GM23248 (cell line): ENCODE data around the gene CST9L. TPM values are rescaled to one million over a fixed set of nuclear protein-coding genes. Genes with fewer than 3 reads are reported as not detected.

Experiments used
- DNase-seq: peaks from one replicate; pipeline ENCODE4 v3.0.0-alpha.2; 2015
- H2AFZ ChIP-seq: fragments of 200-600 bp; sonication (generic); 2 replicates; pipeline ENCODE4 v1.6.1; 2016; ENCODE audit warnings: antibody characterized with exemption
- H3F3A ChIP-seq: fragments of 200-600 bp; sonication (generic); 2 replicates; pipeline ENCODE4 v1.6.1; 2016; ENCODE audit warnings: mild to moderate bottlenecking, antibody characterized with exemption, mixed run types; ENCODE audit not compliant: insufficient read depth
- H3K27ac ChIP-seq: fragments of 200-600 bp; sonication (generic); 2 replicates; pipeline ENCODE4 v1.5.1; 2016; ENCODE audit warnings: mild to moderate bottlenecking
- H3K27me3 ChIP-seq: fragments of 200-600 bp; sonication (generic); replicated peaks from 2 replicates; pipeline ENCODE4 v1.6.1; 2016; ENCODE audit warnings: mild to moderate bottlenecking; ENCODE audit not compliant: insufficient read depth
- H3K36me3 ChIP-seq: fragments of 200-600 bp; sonication (generic); 2 replicates; pipeline ENCODE4 v1.6.1; 2016; ENCODE audit warnings: low read depth, mild to moderate bottlenecking
- H3K4me1 ChIP-seq: fragments of 200-600 bp; sonication (generic); 2 replicates; pipeline ENCODE4 v1.6.1; 2016; ENCODE audit warnings: mild to moderate bottlenecking; ENCODE audit not compliant: insufficient read depth
- H3K4me2 ChIP-seq: fragments of 200-600 bp; sonication (generic); one replicate; pipeline ENCODE4 v1.6.1; 2016; ENCODE audit warnings: mild to moderate bottlenecking; ENCODE audit not compliant: unreplicated experiment
- H3K4me3 ChIP-seq: fragments of 200-600 bp; sonication (generic); 2 replicates; pipeline ENCODE4 v1.5.1; 2016; ENCODE audit warnings: mild to moderate bottlenecking
- H3K79me2 ChIP-seq: fragments of 200-600 bp; sonication (generic); 2 replicates; pipeline ENCODE4 v1.6.1; 2016; ENCODE audit warnings: mild to moderate bottlenecking; ENCODE audit not compliant: insufficient read depth
- H3K9ac ChIP-seq: fragments of 200-600 bp; sonication (generic); 2 replicates; pipeline ENCODE4 v1.6.1; 2016; ENCODE audit warnings: mild to moderate bottlenecking
- H3K9me2 ChIP-seq: fragments of 200-600 bp; sonication (generic); 2 replicates; pipeline ENCODE4 v1.6.1; 2016; ENCODE audit warnings: mixed run types, mild to moderate bottlenecking, moderate library complexity; ENCODE audit not compliant: insufficient read depth
- H3K9me3 ChIP-seq: fragments of 200-600 bp; sonication (generic); one replicate; pipeline ENCODE4 v1.6.1; 2017; ENCODE audit warnings: low read depth
- H4K20me1 ChIP-seq: fragments of 200-600 bp; sonication (generic); 2 replicates; pipeline ENCODE4 v1.6.0; 2016; ENCODE audit not compliant: insufficient read depth
- EZH2 ChIP-seq: fragments of 200-600 bp; sonication (generic); IDR thresholded peaks from 2 replicates; pipeline ENCODE4 v1.6.1; 2018; ENCODE audit warnings: antibody characterized with exemption, mild to moderate bottlenecking; ENCODE audit not compliant: insufficient read depth, poor library complexity, severe bottlenecking
- EZH2phosphoT487 ChIP-seq: fragments of 200-600 bp; sonication (generic); IDR thresholded peaks from 2 replicates; pipeline ENCODE4 v1.6.1; 2018; ENCODE audit warnings: antibody characterized with exemption, moderate library complexity, mild to moderate bottlenecking, low read depth; ENCODE audit not compliant: insufficient read depth
- WGBS, 2 experiments: methylation state at CpG; one replicate each; pipeline ENCODE4 v1.1.6; 2015 to 2017; ENCODE audit warnings: low lambda C conversion rate in 2 of 2, low coverage in 1 of 2; ENCODE audit errors: missing lambda C conversion rate in 2 of 2; 5-methylcytosine and 5-hydroxymethylcytosine counted together
- in situ Hi-C: fragments of 300-500 bp; cut with MboI; formaldehyde crosslinking; loops from 2 replicates; pipeline ENCODE4 v1.15.0; 2020
- polyA plus RNA-seq: library from polyadenylated mRNA; unstranded; fragments of >200 nt; fragmentation: Nextera tagmentation; extraction: Ambion mirVana; gene quantifications from 2 replicates; pipeline ENCODE4 v1.2.1, GENCODE V29; 2016
- total RNA-seq: library from RNA; depleted of rRNA; stranded (reverse); fragments of >200 nt; shearing (Covaris generic); gene quantifications from 2 replicates; pipeline ENCODE4 v1.2.3, GENCODE V29; 2014

Gene CST9L
- total and polyA plus RNA-seq, 2 experiments from 2014 or later = not detected

- H4K20me1 ChIP-seq = no peaks in the 10 kb centered on the region
- no peaks in the 10 kb centered on the region; the same call in 1 of the 2 replicates for H3K27me3 ChIP-seq
- H3K36me3 ChIP-seq = no peaks in the 10 kb centered on the region
- no peak for DNase-seq
- no peaks in the 10 kb centered on the region for H3K9me2 ChIP-seq
- no peaks in the 10 kb centered on the region for H3K4me1 ChIP-seq
- 0% methylated on average over 1 of the region's 1 CpG for WGBS, 2 experiments
- H3K27ac ChIP-seq = no peak overlapping the region
- no peak overlapping the region for H2AFZ ChIP-seq
- no peaks in the 10 kb centered on the region for H3K9me3 ChIP-seq
- in situ Hi-C loops = no loop called here
- no peak overlapping the region for H3K9ac ChIP-seq
- H3K4me3 ChIP-seq = no peak overlapping the region
- H3K4me2 ChIP-seq = no peak overlapping the region
- no peaks in the 10 kb centered on the region for H3F3A ChIP-seq
- H3K79me2 ChIP-seq = no peaks in the 10 kb centered on the region
- no peak for TF ChIP-seq EZH2phosphoT487
Measured at GRCh38 chr20:23554401-23554800, 13.9 kb downstream of the CST9L start.

DNA sequence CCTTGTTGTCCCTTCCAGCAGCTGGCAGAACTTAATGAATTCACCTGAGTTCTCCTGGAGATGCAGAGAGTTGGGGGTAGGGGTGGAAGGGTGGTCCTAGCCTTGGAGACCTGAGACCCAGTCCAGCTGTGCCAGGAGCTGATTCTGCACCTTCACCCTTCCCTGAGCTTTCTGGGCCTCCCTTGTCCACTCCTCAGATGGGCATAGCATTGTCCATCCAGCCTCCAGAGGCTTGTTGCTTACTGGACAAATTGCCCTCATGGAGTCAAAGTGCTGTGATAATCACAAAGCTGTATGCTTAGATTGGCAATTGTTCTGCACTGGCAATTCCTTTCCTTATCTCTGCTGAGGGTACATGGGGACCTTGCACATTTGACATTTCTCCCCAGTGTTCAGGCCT, 16.5 kb downstream of the CST9L start:
- DNase-seq = no peak
- Histone ChIP-seq H3K79me2 (no peaks in the 10 kb centered on the region), H2AFZ (no peak overlapping the region), H4K20me1 (no peaks in the 10 kb centered on the region), H3K27ac (no peak overlapping the region), H3K4me1 (no peaks in the 10 kb centered on the region), H3K27me3 (no peaks in the 10 kb centered on the region; the same call in 1 of the 2 replicates), H3F3A (no peaks in the 10 kb centered on the region), H3K9me3 (no peaks in the 10 kb centered on the region), H3K4me2 (no peak overlapping the region), H3K4me3 (no peak overlapping the region), H3K9me2 (no peaks in the 10 kb centered on the region), H3K36me3 (no peaks in the 10 kb centered on the region), H3K9ac (no peak overlapping the region)
- in situ Hi-C loops = no loop called here
- no peak for TF ChIP-seq EZH2phosphoT487
- no peak for TF ChIP-seq EZH2

DNA sequence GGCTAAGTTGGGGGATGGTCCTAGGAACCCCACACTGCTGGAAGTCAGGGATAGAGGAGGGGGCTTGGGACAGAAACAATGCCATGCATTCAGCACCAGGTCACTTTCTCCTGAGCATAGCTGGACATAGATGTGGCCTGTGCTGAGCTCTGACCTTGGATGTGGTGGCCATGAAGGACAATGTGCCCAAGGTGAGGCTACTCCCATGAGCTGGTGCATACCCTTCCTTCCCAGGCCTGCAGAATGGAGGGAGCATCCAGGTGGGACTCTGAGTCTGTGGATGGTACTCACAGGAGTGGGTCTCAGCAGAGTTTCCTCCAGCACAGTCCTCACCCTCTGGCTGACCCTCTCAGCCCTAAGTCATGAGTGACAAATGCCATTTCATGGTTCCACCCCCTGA, 16.9 kb downstream of the CST9L start:
- Histone ChIP-seq H3K4me3 (no peak overlapping the region), H2AFZ (no peak overlapping the region), H3K79me2 (no peaks in the 10 kb centered on the region), H3K9me3 (no peaks in the 10 kb centered on the region), H3F3A (no peaks in the 10 kb centered on the region), H3K4me1 (no peaks in the 10 kb centered on the region), H3K27me3 (no peaks in the 10 kb centered on the region; the same call in 1 of the 2 replicates), H3K36me3 (no peaks in the 10 kb centered on the region), H3K9me2 (no peaks in the 10 kb centered on the region), H3K27ac (no peak overlapping the region), H3K4me2 (no peak overlapping the region), H3K9ac (no peak overlapping the region), H4K20me1 (no peaks in the 10 kb centered on the region)
- TF ChIP-seq EZH2phosphoT487 (no peak), EZH2 (no peak)
- in situ Hi-C loops = no loop called here
- DNase-seq = no peak

- no peaks in the 10 kb centered on the region for H3K4me1 ChIP-seq
- no peaks in the 10 kb centered on the region for H4K20me1 ChIP-seq
- no peak overlapping the region for H3K9ac ChIP-seq
- no peak overlapping the region for H3K4me3 ChIP-seq
- H3K9me2 ChIP-seq = no peaks in the 10 kb centered on the region
- H3K36me3 ChIP-seq = no peaks in the 10 kb centered on the region
- no peak for DNase-seq
- TF ChIP-seq EZH2phosphoT487 (no peak), EZH2 (no peak)
- H2AFZ ChIP-seq = no peak overlapping the region
- in situ Hi-C loops = no loop called here
- H3K4me2 ChIP-seq = no peak overlapping the region
- H3F3A ChIP-seq = no peaks in the 10 kb centered on the region
- 6 to 31% methylated on average over 4 of the region's 4 CpGs for WGBS, 2 experiments
- no peak overlapping the region for H3K27ac ChIP-seq
- H3K79me2 ChIP-seq = no peaks in the 10 kb centered on the region
- H3K9me3 ChIP-seq = no peaks in the 10 kb centered on the region
- H3K27me3 ChIP-seq = no peaks in the 10 kb centered on the region; the same call in 1 of the 2 replicates
Measured at GRCh38 chr20:23550227-23550626, 18.1 kb downstream of the CST9L start.

GRCh38 chr20:23548408-23548807, 19.9 kb downstream of the CST9L start:
- Histone ChIP-seq H3K36me3 (no peaks in the 10 kb centered on the region), H3K4me2 (no peak overlapping the region), H3K79me2 (no peaks in the 10 kb centered on the region), H3K9ac (no peak overlapping the region), H2AFZ (no peak overlapping the region), H3K9me3 (no peaks in the 10 kb centered on the region), H3K9me2 (no peaks in the 10 kb centered on the region), H4K20me1 (no peaks in the 10 kb centered on the region), H3K27me3 (no peaks in the 10 kb centered on the region; the same call in 1 of the 2 replicates), H3K4me3 (no peak overlapping the region), H3F3A (no peaks in the 10 kb centered on the region), H3K4me1 (no peaks in the 10 kb centered on the region), H3K27ac (no peak overlapping the region)
- TF ChIP-seq EZH2 (no peak), EZH2phosphoT487 (no peak)
- in situ Hi-C loops = no loop called here
- DNase-seq = no peak
- WGBS, 2 experiments = 13 to 20% methylated on average over 4 to 5 of the region's 5 CpGs
